GM18870 (cell line): ENCODE data around the gene SP3.
A peak's percentile ranks its signal among the peaks of the same experiment; 100 is the strongest.
"Not testable (repeated sequence)": the region's sequence is repeated elsewhere in the genome, so short reads cannot be mapped to it uniquely, and the experiment has no call there.

Experiments used
- ATAC-seq: cut with Tn5 transposase; IDR thresholded peaks from one replicate; pipeline ENCODE4 v1.9.1; 2021; ENCODE audit warnings: moderate library complexity; ENCODE audit not compliant: unreplicated experiment

The SP3 gene

GRCh38 chr2:173896755-173897154 is 68.4 kb downstream of the SP3 start:
- ATAC-seq, result no peak

GRCh38 chr2:173892341-173892740 is 72.8 kb downstream of the SP3 start:
- ATAC-seq, result no peak

- no peak for ATAC-seq
Observed at GRCh38 chr2:173891315-173892037, 73.7 kb downstream of the SP3 start.

GRCh38 chr2:173889464-173889863 is 75.7 kb downstream of the SP3 start:
- not testable (repeated sequence) for ATAC-seq

- ATAC-seq, result no peak
Observed at GRCh38 chr2:173886613-173887012, 78.6 kb downstream of the SP3 start.

GRCh38 chr2:173884025-173884802 is 81.0 kb downstream of the SP3 start:
- no peak for ATAC-seq

- ATAC-seq, result no peak
Observed at GRCh38 chr2:173881886-173882285, 83.3 kb downstream of the SP3 start.

- no peak for ATAC-seq
Observed at GRCh38 chr2:173881461-173881860, 83.7 kb downstream of the SP3 start.

- ATAC-seq, result no peak
Observed at GRCh38 chr2:173880561-173880960, 84.6 kb downstream of the SP3 start.

- no peak for ATAC-seq
Observed at GRCh38 chr2:173876833-173877413, 88.2 kb downstream of the SP3 start.

- peak; percentile 98 for ATAC-seq
Observed at GRCh38 chr2:173874894-173875237, 90.3 kb downstream of the SP3 start.

GRCh38 chr2:173874003-173874893 is 90.9 kb downstream of the SP3 start:
- peak; percentile 20 for ATAC-seq

GRCh38 chr2:173872714-173873113 is 92.5 kb downstream of the SP3 start:
- ATAC-seq, result no peak

- no peak for ATAC-seq
Observed at GRCh38 chr2:173869244-173870229, 95.6 kb downstream of the SP3 start.

GRCh38 chr2:173868406-173868805 is 96.8 kb downstream of the SP3 start:
- ATAC-seq, result no peak

GRCh38 chr2:173866874-173867618 is 98.1 kb downstream of the SP3 start:
- ATAC-seq, result no peak

GRCh38 chr2:173865971-173866873 is 99.0 kb downstream of the SP3 start:
- ATAC-seq, result no peak

GRCh38 chr2:173862612-173863217 is 102.5 kb downstream of the SP3 start:
- no peak for ATAC-seq
